ENCODE data around the gene FAM13A.

Gene FAM13A

GRCh38 chr4:88728146-88728545 lies 328.8 kb downstream of the FAM13A start:
- Mint-ChIP-seq H3K27me3 (no peaks in the 10 kb centered on the region), H3K27ac (ENCODE audit: low read depth) (no peak overlapping the region), H3K9me3 (no peaks in the 10 kb centered on the region), H3K4me3 (no peak overlapping the region), H3K36me3 (ENCODE audit: insufficient read depth) (peaks cover 22% of the 10 kb centered on the region), H3K4me1 (no peaks in the 10 kb centered on the region)
- DNase-seq (ENCODE audit: low spot score in 2 of 2) (no peak), ATAC-seq (replicated peaks; ENCODE audit: extremely low read depth, poor library complexity, severe bottlenecking) (no peak)

GRCh38 chr4:88725986-88726385 lies 331.0 kb downstream of the FAM13A start:
- ATAC-seq (replicated peaks; ENCODE audit: extremely low read depth, poor library complexity, severe bottlenecking) (no peak), DNase-seq (ENCODE audit: low spot score in 2 of 2) (no peak)
- no peak overlapping the region for H3K27ac Mint-ChIP-seq (ENCODE audit: low read depth)
- peaks cover 28% of the 10 kb centered on the region for H3K36me3 Mint-ChIP-seq (ENCODE audit: insufficient read depth)
- no peaks in the 10 kb centered on the region for H3K27me3 Mint-ChIP-seq
- H3K4me3 Mint-ChIP-seq, result no peak overlapping the region
- no peaks in the 10 kb centered on the region for H3K4me1 Mint-ChIP-seq
- no peaks in the 10 kb centered on the region for H3K9me3 Mint-ChIP-seq

DNA sequence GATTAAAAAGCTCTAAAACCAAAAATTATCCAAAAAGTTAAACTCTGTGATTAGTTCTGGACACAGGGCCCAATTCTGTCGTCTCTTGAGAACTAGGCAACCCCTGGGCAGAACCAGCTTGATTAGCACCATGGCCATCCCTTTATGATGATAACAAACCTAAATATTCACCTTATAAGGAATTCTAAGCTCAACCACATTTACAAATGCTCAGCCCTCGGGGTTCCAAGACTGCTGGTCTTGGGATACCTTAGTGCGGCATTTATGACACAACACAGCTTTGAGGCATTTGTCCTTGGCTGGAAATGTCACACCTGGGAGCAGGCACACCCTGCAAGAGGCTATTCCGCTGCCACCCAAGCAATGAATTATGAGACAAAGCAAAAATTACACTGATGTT lies 331.8 kb downstream of the FAM13A start:
- H3K27me3 Mint-ChIP-seq, result no peaks in the 10 kb centered on the region
- H3K4me3 Mint-ChIP-seq, result no peak overlapping the region
- no peak overlapping the region for H3K27ac Mint-ChIP-seq (ENCODE audit: low read depth)
- peaks cover 34% of the 10 kb centered on the region for H3K36me3 Mint-ChIP-seq (ENCODE audit: insufficient read depth)
- ATAC-seq (replicated peaks; ENCODE audit: extremely low read depth, poor library complexity, severe bottlenecking), result no peak
- DNase-seq (ENCODE audit: low spot score in 2 of 2), result no peak
- no peaks in the 10 kb centered on the region for H3K9me3 Mint-ChIP-seq
- no peaks in the 10 kb centered on the region for H3K4me1 Mint-ChIP-seq

DNA sequence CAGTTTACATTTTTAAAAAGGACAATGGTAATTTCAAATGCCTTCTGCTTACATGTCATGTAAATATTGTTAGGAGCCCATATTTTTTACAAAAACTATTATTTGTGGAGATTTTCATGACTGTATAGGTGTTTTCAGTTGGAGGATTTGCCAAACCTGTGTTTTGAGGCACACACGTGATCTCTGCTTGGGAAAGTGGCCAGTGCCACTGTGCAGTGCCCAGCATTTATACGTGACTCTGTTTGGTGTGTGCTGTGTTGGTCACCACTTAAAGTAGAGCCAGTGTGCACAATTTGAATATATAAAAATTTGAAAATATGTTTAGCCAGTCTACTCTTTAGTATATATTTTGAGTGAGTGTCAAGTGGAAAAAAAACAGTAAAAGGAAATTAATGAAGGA lies 332.6 kb downstream of the FAM13A start:
- peaks cover 34% of the 10 kb centered on the region for H3K36me3 Mint-ChIP-seq (ENCODE audit: insufficient read depth)
- H3K27ac Mint-ChIP-seq (ENCODE audit: low read depth), result no peak overlapping the region
- H3K4me1 Mint-ChIP-seq, result no peaks in the 10 kb centered on the region

DNA sequence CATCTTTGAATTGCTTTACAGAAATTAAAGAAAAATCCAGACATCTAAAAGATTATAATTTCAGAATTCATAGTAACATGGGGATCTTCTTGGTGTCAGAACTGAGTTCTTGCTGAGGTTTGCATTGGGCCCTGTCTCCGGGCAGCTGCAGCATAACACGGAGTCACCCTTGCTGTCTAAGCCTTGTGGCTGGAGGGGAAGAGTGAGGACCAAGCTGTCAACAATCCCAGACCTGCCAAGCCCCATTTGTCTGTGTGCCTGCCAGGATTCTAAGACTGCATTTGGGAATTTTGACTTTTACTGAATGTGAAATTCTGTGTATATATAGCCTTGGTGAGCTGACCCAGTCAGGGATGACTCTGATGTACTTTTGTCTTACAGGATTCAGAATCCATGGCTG lies 334.2 kb downstream of the FAM13A start:
- no peak for ATAC-seq (replicated peaks; ENCODE audit: extremely low read depth, poor library complexity, severe bottlenecking)
- Mint-ChIP-seq H3K27ac (ENCODE audit: low read depth) (no peak overlapping the region), H3K27me3 (no peaks in the 10 kb centered on the region), H3K36me3 (ENCODE audit: insufficient read depth) (peaks cover 36% of the 10 kb centered on the region), H3K4me3 (no peak overlapping the region), H3K4me1 (no peaks in the 10 kb centered on the region), H3K9me3 (no peaks in the 10 kb centered on the region)
- DNase-seq (ENCODE audit: low spot score in 2 of 2), result no peak

More for the DNA sequence above, 332.6 kb downstream of the FAM13A start:
- Mint-ChIP-seq H3K9me3 (no peaks in the 10 kb centered on the region), H3K4me3 (no peak overlapping the region), H3K27me3 (no peaks in the 10 kb centered on the region)
- no peak for DNase-seq (ENCODE audit: low spot score in 2 of 2)
- ATAC-seq (replicated peaks; ENCODE audit: extremely low read depth, poor library complexity, severe bottlenecking), result no peak

DNA sequence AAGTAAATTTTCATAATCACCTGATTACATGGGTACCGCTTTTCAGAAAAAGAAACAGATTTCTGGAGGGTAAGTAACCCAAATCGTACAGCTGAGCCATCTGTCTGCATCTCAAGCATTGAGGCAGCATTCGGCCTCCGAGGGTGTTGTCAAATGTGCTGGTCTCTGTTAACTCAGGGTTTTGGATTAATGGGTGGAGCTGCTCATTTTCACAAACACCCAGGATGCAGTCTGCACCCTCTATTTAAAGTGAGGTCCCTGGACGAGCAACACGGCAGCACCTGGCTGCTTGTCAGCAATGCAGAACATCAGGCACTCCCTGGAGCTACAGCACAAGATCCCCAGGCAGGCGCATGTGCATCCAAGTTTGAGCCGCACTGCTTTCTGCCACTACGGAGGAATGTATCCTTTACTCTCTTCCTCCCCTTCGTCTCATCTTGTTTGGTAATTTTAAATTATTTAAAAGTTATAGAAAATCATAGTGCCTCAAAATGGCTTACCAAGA lies 334.7 kb downstream of the FAM13A start:
- H3K27ac Mint-ChIP-seq (ENCODE audit: low read depth), result no peak overlapping the region
- ATAC-seq (replicated peaks; ENCODE audit: extremely low read depth, poor library complexity, severe bottlenecking), result no peak
- no peaks in the 10 kb centered on the region for H3K27me3 Mint-ChIP-seq
- peaks cover 33% of the 10 kb centered on the region for H3K36me3 Mint-ChIP-seq (ENCODE audit: insufficient read depth)
- peaks cover 5% of the 10 kb centered on the region for H3K9me3 Mint-ChIP-seq
- H3K4me1 Mint-ChIP-seq, result no peaks in the 10 kb centered on the region
- no peak for DNase-seq (ENCODE audit: low spot score in 2 of 2)
- no peak overlapping the region for H3K4me3 Mint-ChIP-seq

DNA sequence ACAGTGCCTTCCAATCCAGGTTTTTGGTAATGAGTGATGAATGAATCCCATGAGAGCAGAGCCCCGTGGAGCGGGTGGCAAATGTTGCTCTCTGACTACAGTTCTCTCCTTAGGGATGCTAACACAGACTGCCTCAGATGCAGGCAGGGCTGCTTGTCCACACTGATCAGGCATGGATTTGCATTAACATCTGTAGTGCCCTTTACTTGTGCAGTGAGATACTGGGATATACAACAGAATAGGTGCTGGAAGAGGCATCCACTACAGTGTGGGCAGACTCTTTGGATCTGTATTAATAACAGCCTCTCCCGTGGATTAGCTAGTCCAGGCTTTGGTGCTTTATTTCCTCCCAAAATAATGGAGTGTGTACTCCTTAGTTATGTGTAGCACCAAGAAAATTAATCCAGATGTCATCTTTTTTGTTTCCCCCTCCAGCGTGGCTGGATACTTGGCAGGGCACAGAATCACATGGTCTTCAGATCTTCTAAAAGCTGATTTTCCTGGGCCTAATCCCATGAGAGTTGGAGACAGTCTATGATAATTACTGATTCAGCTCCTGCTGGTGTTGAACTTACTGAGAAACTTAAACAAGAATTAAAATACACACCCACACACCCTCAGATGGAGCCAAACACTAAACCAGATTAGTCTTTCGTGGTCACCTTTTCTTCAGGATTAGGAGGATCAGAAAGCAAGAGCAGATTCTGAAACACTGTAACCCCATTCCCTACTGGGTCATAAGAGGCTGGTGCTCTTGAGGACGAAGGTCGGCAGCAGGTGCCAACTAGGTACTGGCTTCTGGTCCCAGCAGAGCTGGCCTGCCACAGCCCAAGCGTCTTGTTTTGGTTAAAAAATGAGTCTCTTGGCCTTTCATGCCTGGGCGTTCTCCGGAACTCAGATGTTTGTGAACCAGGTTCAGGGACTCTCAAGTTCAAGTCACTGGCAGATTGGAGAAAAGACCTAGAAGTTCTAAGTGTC lies 336.2 kb downstream of the FAM13A start:
- no peak overlapping the region for H3K4me3 Mint-ChIP-seq
- no peak for ATAC-seq (replicated peaks; ENCODE audit: extremely low read depth, poor library complexity, severe bottlenecking)
- no peak overlapping the region for H3K27ac Mint-ChIP-seq (ENCODE audit: low read depth)
- H3K36me3 Mint-ChIP-seq (ENCODE audit: insufficient read depth), result peaks cover 38% of the 10 kb centered on the region
- no peaks in the 10 kb centered on the region for H3K27me3 Mint-ChIP-seq
- no peaks in the 10 kb centered on the region for H3K4me1 Mint-ChIP-seq
- peaks cover 6% of the 10 kb centered on the region for H3K9me3 Mint-ChIP-seq
- DNase-seq (ENCODE audit: low spot score in 2 of 2), result no peak

- no peaks in the 10 kb centered on the region for H3K27me3 Mint-ChIP-seq
- H3K9me3 Mint-ChIP-seq, result peaks cover 6% of the 10 kb centered on the region
- H3K36me3 Mint-ChIP-seq (ENCODE audit: insufficient read depth), result peaks cover 36% of the 10 kb centered on the region
- no peak for DNase-seq (ENCODE audit: low spot score in 2 of 2)
- ATAC-seq (replicated peaks; ENCODE audit: extremely low read depth, poor library complexity, severe bottlenecking), result no peak
- no peak overlapping the region for H3K27ac Mint-ChIP-seq (ENCODE audit: low read depth)
- H3K4me3 Mint-ChIP-seq, result no peak overlapping the region
- H3K4me1 Mint-ChIP-seq, result peaks cover 2% of the 10 kb centered on the region
Measured at GRCh38 chr4:88719381-88719780, 337.6 kb downstream of the FAM13A start.

DNA sequence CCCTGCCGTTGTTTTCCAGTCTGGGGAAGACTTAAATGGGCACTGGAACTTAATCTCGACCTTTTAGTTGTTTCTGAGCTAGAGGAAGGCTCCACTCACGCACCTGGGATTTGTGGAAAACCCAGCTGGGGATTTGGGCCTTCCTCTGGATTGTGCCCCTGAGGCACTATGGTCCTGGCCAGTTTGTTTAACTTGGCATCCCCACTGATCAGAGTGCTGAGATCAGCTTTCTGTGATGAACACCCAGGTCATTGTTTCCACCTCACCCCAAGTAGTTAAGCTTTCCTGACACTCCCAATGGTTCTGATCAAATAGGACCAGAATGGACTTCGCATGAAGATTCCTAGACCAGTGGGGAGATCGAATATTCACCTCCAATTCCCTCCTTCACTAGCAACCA lies 338.9 kb downstream of the FAM13A start:
- H3K4me1 Mint-ChIP-seq, result peaks cover 6% of the 10 kb centered on the region
- ATAC-seq (replicated peaks; ENCODE audit: extremely low read depth, poor library complexity, severe bottlenecking), result no peak
- H3K4me3 Mint-ChIP-seq, result no peak overlapping the region
- H3K27ac Mint-ChIP-seq (ENCODE audit: low read depth), result no peak overlapping the region
- peaks cover 6% of the 10 kb centered on the region for H3K9me3 Mint-ChIP-seq
- peaks cover 36% of the 10 kb centered on the region for H3K36me3 Mint-ChIP-seq (ENCODE audit: insufficient read depth)
- H3K27me3 Mint-ChIP-seq, result no peaks in the 10 kb centered on the region
- no peak for DNase-seq (ENCODE audit: low spot score in 2 of 2)

DNA sequence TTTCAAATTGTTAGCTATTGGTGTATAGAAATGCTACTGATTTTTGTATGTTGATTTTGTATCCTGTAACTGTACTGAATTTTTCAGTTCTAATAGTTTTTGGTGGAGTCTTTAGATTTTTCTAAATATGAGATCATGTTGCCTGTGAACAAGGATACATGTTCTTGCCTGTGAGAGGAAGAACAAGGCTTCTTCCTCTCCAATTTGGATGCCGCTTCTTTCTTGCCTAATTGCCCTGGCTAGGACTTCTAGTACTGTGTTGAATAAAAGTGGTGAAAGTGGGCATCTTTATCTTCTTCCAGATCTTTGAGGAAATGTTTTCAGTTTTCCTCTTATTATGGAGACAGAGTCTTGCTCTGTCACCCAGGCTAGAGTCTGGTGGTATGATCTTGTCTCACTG lies 343.2 kb downstream of the FAM13A start:
- Mint-ChIP-seq H3K4me1 (peaks cover 6% of the 10 kb centered on the region), H3K4me3 (no peak overlapping the region), H3K27ac (ENCODE audit: low read depth) (no peak overlapping the region), H3K36me3 (ENCODE audit: insufficient read depth) (peaks cover 31% of the 10 kb centered on the region), H3K27me3 (no peaks in the 10 kb centered on the region), H3K9me3 (peaks cover 11% of the 10 kb centered on the region)
- no peak for ATAC-seq (replicated peaks; ENCODE audit: extremely low read depth, poor library complexity, severe bottlenecking)
- no peak for DNase-seq (ENCODE audit: low spot score in 2 of 2)

DNA sequence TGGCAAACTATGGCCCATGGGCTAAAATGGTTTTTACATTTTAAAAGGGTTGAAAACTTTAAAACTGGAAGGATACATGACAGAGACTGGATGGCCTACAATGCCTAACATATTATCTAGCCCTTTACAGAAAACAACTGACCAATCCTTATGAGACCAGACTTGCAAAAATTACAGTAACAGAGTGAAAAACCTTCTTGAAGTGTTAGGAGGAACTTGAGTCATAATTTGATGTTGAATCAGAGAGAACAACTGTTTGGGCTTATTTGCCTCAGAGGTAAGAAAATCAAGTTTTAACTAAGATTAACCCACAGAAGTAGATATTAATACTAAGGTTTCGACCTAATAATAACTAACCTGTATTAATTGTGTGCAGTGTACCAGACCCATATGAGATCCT lies 347.0 kb downstream of the FAM13A start:
- ATAC-seq (replicated peaks; ENCODE audit: extremely low read depth, poor library complexity, severe bottlenecking) (no peak), DNase-seq (ENCODE audit: low spot score in 2 of 2) (no peak)
- Mint-ChIP-seq H3K27ac (ENCODE audit: low read depth) (no peak overlapping the region), H3K4me1 (peaks cover 6% of the 10 kb centered on the region), H3K27me3 (no peaks in the 10 kb centered on the region), H3K9me3 (peaks cover 5% of the 10 kb centered on the region), H3K36me3 (ENCODE audit: insufficient read depth) (peaks cover 33% of the 10 kb centered on the region), H3K4me3 (no peak overlapping the region)

- H3K4me1 Mint-ChIP-seq, result no peaks in the 10 kb centered on the region
- peaks cover under 1% of the 10 kb centered on the region for H3K9me3 Mint-ChIP-seq
- H3K27me3 Mint-ChIP-seq, result no peaks in the 10 kb centered on the region
- ATAC-seq (replicated peaks; ENCODE audit: extremely low read depth, poor library complexity, severe bottlenecking) (no peak), DNase-seq (ENCODE audit: low spot score in 2 of 2) (no peak)
- no peak overlapping the region for H3K4me3 Mint-ChIP-seq
- H3K27ac Mint-ChIP-seq (ENCODE audit: low read depth), result no peak overlapping the region
- peaks cover 35% of the 10 kb centered on the region for H3K36me3 Mint-ChIP-seq (ENCODE audit: insufficient read depth)
Measured at GRCh38 chr4:88706574-88706973, 350.4 kb downstream of the FAM13A start.

DNA sequence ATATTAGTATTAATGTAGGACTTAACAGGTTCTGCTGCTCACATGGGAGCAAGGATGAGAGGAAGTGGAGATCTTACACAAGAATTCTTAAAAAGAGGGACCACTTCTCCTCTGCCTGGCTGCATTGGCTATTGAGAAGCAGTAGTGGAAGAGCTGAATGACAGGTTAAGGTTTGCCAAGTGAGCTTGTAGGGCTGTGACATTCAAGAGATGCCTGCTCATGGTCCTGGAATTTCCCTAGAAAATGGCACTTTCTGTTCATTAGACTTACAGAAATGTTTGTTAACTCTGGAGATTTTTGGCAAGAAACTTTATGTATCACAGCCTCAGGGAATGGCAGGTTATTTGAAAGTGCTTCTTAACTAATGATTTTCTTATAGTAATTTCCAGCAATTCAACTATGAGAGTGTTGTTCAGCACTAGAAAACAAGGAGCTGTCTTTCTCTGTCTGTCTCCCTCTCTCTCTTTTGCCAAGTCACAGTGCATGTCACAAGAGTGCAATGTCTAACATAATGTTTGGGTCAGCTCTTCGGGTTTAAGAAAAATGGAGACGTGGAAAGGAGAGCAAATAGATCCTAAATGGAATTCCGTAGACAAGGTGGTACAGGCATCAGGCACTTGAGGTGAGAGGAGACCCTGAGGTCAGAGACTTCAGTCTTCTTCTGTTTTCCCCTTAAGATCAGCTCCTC lies 351.0 kb downstream of the FAM13A start:
- Mint-ChIP-seq H3K27ac (ENCODE audit: low read depth) (peak overlapping the region; percentile 39), H3K4me3 (no peak overlapping the region), H3K27me3 (no peaks in the 10 kb centered on the region), H3K9me3 (no peaks in the 10 kb centered on the region), H3K4me1 (no peaks in the 10 kb centered on the region), H3K36me3 (ENCODE audit: insufficient read depth) (peaks cover 35% of the 10 kb centered on the region)
- DNase-seq (ENCODE audit: low spot score in 2 of 2) (no peak), ATAC-seq (replicated peaks; ENCODE audit: extremely low read depth, poor library complexity, severe bottlenecking) (no peak)
